ENCODE measurements around the gene CTSS. TPM values are rescaled to one million over a fixed set of nuclear protein-coding genes. Genes with fewer than 3 reads are reported as not detected.

Gene CTSS
- total and polyA plus RNA-seq, 2 donors (not counting 1 experiment from before 2014, with no cell fraction given), result 106 to 221 TPM

DNA sequence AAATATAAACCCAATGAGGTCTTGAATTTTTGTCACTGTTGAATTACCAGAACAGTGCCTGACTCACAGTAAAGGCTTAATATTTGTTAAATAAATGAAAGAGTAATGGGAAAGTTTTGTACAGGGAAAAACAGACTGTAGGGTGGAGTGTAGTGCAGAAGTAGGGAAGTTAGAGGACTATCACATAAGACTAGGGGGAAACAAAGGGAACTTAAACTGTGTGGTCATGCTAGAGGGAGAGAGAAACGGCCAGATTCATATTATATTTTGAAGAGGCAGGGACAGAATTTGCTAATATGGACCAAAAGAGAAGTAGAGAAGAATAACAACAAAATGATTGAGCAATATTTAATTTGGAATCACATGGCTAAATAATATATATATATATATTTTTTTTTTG, 27.6 kb upstream of the CTSS start:
- H2AFZ ChIP-seq (ENCODE audit: insufficient read depth, low read depth, low read length, poor library complexity, severe bottlenecking), result no peak overlapping the region
- H3K79me2 ChIP-seq (ENCODE audit: control insufficient read depth, insufficient read depth, low read length), result no peaks in the 10 kb centered on the region
- peaks cover 1 to 5% of the 10 kb centered on the region in 2 donors for H3K4me1 ChIP-seq (ENCODE audit: control insufficient read depth in 2 of 2, insufficient read depth in 2 of 2, low read length in 2 of 2)
- ChIA-PET POLR2A (no interaction called here), CTCF (no interaction called here)
- H3K9me3 ChIP-seq (ENCODE audit: control extremely low read depth in 1 of 3, control insufficient read depth in 2 of 3, insufficient read depth in 1 of 3, low read length in 2 of 3), result no peaks in the 10 kb centered on the region
- no peak overlapping the region for H3K4me3 ChIP-seq (ENCODE audit: control extremely low read depth in 1 of 5, extremely low read depth in 1 of 5, insufficient read depth in 1 of 5, low read depth in 2 of 5, low read length in 4 of 5)
- Mint-ChIP-seq H3K27me3 (no peaks in the 10 kb centered on the region), H3K4me1 (peaks cover 10% of the 10 kb centered on the region), H3K4me3 (no peak overlapping the region), H3K9me3 (ENCODE audit: insufficient read depth) (no peaks in the 10 kb centered on the region), H3K27ac (no peak overlapping the region)
- ATAC-seq (ENCODE audit: low read depth) (no peak), DNase-seq (no peak)
- no peak overlapping the region for H3K4me2 ChIP-seq (replicated peaks; ENCODE audit: low read depth, low read length, poor library complexity, severe bottlenecking)
- H3K36me3 ChIP-seq (replicated peaks in 1 of 2; ENCODE audit: control extremely low read depth in 1 of 2, control insufficient read depth in 1 of 2, extremely low read depth in 1 of 2, insufficient read depth in 2 of 2, low read length in 1 of 2), result peaks cover 0 to 2% of the 10 kb centered on the region in 2 experiments
- no peak overlapping the region for H3K9ac ChIP-seq (ENCODE audit: low read length)
- intact Hi-C loops (cut with micrococcal nuclease), result no loop called here
- no peak overlapping the region for H3K27ac ChIP-seq (ENCODE audit: low read length in 2 of 2)
- H4K20me1 ChIP-seq (ENCODE audit: control insufficient read depth, insufficient read depth, low read length, poor library complexity, severe bottlenecking), result no peaks in the 10 kb centered on the region
- H3K27me3 ChIP-seq (replicated peaks in 1 of 4; ENCODE audit: control extremely low read depth in 1 of 4, control insufficient read depth in 3 of 4, insufficient read depth in 4 of 4, low read length in 3 of 4), result no peaks in the 10 kb centered on the region
- 83% methylated on average over 1 of the region's 1 CpG for WGBS (ENCODE audit: insufficient coverage)
- no peak for TF ChIP-seq EZH2 (IDR thresholded peaks at IDR 0.05; ENCODE audit: borderline replicate concordance, insufficient read depth, low read depth, low read length, poor library complexity, severe bottlenecking)
- TF ChIP-seq, protein P1, sequence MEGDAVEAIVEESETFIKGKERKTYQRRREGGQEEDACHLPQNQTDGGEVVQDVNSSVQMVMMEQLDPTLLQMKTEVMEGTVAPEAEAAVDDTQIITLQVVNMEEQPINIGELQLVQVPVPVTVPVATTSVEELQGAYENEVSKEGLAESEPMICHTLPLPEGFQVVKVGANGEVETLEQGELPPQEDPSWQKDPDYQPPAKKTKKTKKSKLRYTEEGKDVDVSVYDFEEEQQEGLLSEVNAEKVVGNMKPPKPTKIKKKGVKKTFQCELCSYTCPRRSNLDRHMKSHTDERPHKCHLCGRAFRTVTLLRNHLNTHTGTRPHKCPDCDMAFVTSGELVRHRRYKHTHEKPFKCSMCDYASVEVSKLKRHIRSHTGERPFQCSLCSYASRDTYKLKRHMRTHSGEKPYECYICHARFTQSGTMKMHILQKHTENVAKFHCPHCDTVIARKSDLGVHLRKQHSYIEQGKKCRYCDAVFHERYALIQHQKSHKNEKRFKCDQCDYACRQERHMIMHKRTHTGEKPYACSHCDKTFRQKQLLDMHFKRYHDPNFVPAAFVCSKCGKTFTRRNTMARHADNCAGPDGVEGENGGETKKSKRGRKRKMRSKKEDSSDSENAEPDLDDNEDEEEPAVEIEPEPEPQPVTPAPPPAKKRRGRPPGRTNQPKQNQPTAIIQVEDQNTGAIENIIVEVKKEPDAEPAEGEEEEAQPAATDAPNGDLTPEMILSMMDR (IDR thresholded peaks at IDR 0.05), result no peak

DNA sequence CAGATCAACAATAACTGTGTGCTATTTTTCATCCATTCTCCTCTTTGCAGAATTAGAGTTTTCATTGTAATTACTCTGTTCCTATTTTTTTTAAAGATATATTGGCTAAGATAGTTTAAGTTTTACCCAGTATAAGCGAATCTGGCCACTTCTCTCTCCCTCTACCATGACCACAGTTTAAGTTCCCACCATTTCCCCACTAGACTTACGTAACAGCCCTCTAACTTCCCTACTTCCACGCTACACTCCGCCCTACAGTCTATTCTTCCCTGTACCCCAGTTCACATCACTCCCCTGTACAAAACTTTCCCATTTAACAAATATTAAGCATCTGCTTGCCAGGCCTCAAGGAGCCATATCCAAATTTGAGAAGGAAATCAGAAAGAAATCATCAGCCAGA, 26.0 kb upstream of the CTSS start:
- CTCF ChIA-PET, result no interaction called here
- Histone ChIP-seq H3K36me3 (replicated peaks in 1 of 2; ENCODE audit: control extremely low read depth in 1 of 2, control insufficient read depth in 1 of 2, extremely low read depth in 1 of 2, insufficient read depth in 2 of 2, low read length in 1 of 2) (peaks cover 0 to 1% of the 10 kb centered on the region in 2 experiments), H3K79me2 (ENCODE audit: control insufficient read depth, insufficient read depth, low read length) (no peaks in the 10 kb centered on the region), H3K4me2 (replicated peaks; ENCODE audit: low read depth, low read length, poor library complexity, severe bottlenecking) (no peak overlapping the region), H2AFZ (ENCODE audit: insufficient read depth, low read depth, low read length, poor library complexity, severe bottlenecking) (no peak overlapping the region), H3K27ac (ENCODE audit: low read length in 2 of 2) (no peak overlapping the region), H3K9me3 (ENCODE audit: control extremely low read depth in 1 of 3, control insufficient read depth in 2 of 3, insufficient read depth in 1 of 3, low read length in 2 of 3) (peaks cover 0 to 2% (median 0%) of the 10 kb centered on the region in 3 donors), H3K4me3 (ENCODE audit: control extremely low read depth in 1 of 5, extremely low read depth in 1 of 5, insufficient read depth in 1 of 5, low read depth in 2 of 5, low read length in 4 of 5) (no peak overlapping the region), H3K27me3 (replicated peaks in 1 of 4; ENCODE audit: control extremely low read depth in 1 of 4, control insufficient read depth in 3 of 4, insufficient read depth in 4 of 4, low read length in 3 of 4) (no peaks in the 10 kb centered on the region), H4K20me1 (ENCODE audit: control insufficient read depth, insufficient read depth, low read length, poor library complexity, severe bottlenecking) (no peaks in the 10 kb centered on the region), H3K4me1 (ENCODE audit: control insufficient read depth in 2 of 2, insufficient read depth in 2 of 2, low read length in 2 of 2) (peaks cover 9 to 14% of the 10 kb centered on the region in 2 donors), H3K9ac (ENCODE audit: low read length) (no peak overlapping the region)
- Mint-ChIP-seq H3K27me3 (no peaks in the 10 kb centered on the region), H3K27ac (no peak overlapping the region), H3K9me3 (ENCODE audit: insufficient read depth) (no peaks in the 10 kb centered on the region), H3K4me1 (peaks cover 18% of the 10 kb centered on the region), H3K4me3 (no peak overlapping the region)
- ATAC-seq (ENCODE audit: low read depth), result no peak
- TF ChIP-seq, protein P1 (IDR thresholded peaks at IDR 0.05), result no peak
- TF ChIP-seq EZH2 (IDR thresholded peaks at IDR 0.05; ENCODE audit: borderline replicate concordance, insufficient read depth, low read depth, low read length, poor library complexity, severe bottlenecking), result no peak
- DNase-seq, result no peak
- intact Hi-C loops (cut with micrococcal nuclease), result no loop called here
- WGBS (ENCODE audit: insufficient coverage), result 95% methylated on average over 4 of the region's 4 CpGs
- POLR2A ChIA-PET, result no interaction called here

Data from B cell (primary cell).